Measurements from ENCODE around the gene P2RX7. TPM values are rescaled to one million over a fixed set of nuclear protein-coding genes. Genes with fewer than 3 reads are reported as not detected.
"Not testable (repeated sequence)": the region's sequence is repeated elsewhere in the genome, so short reads cannot be mapped to it uniquely, and the experiment has no call there.

The P2RX7 gene
- total RNA-seq, 1 experiment from 2014 or later = 0.55 TPM

GRCh38 chr12:121226399-121226798 is 93.7 kb downstream of the P2RX7 start:
- DNase-seq (ENCODE audit: low spot score) (no peak), ATAC-seq (no peak)
- no peaks in the 10 kb centered on the region for H3K9me3 Mint-ChIP-seq
- H3K4me1 Mint-ChIP-seq = peaks cover 2% of the 10 kb centered on the region; the same call in 1 of the 2 replicates
- H3K36me3 Mint-ChIP-seq = 0 out of 2 replicates have a peak, but pooled peaks cover 2% of the 10 kb centered on the region
- H3K27ac Mint-ChIP-seq = no peak overlapping the region
- TF ChIP-seq GTF2I (CRISPR knock-in tag; conservative IDR thresholded peaks at IDR 0.05) = no peak
- no peak for TF ChIP-seq E2F4 (CRISPR knock-in tag; IDR thresholded peaks at IDR 0.05; ENCODE audit: borderline replicate concordance, low read depth)
- no peak for TF ChIP-seq PRRX2 (CRISPR knock-in tag; IDR thresholded peaks at IDR 0.05)
- no peak for TF ChIP-seq ZNF532 (CRISPR knock-in tag; IDR thresholded peaks at IDR 0.05; ENCODE audit: borderline replicate concordance)
- TF ChIP-seq SMAD4 (CRISPR knock-in tag; IDR thresholded peaks at IDR 0.05) = no peak
- no peak for TF ChIP-seq ZBTB21 (CRISPR knock-in tag; IDR thresholded peaks at IDR 0.05; ENCODE audit: borderline replicate concordance)
- TF ChIP-seq FOXP1 (CRISPR knock-in tag; IDR thresholded peaks at IDR 0.05; ENCODE audit: borderline replicate concordance) = no peak
- TF ChIP-seq TCF7 (CRISPR knock-in tag; IDR thresholded peaks at IDR 0.05; ENCODE audit: low read depth) = no peak
- no peak for TF ChIP-seq OVOL2 (CRISPR knock-in tag; IDR thresholded peaks at IDR 0.05; ENCODE audit: borderline replicate concordance)
- no peak for TF ChIP-seq TEAD4 (CRISPR knock-in tag; IDR thresholded peaks at IDR 0.05)
- TF ChIP-seq ATF2 (CRISPR knock-in tag; IDR thresholded peaks at IDR 0.05; ENCODE audit: borderline replicate concordance, low read depth) = no peak
- no peak for TF ChIP-seq USF1 (CRISPR knock-in tag; IDR thresholded peaks at IDR 0.05)
- TF ChIP-seq STAT6 (CRISPR knock-in tag; conservative IDR thresholded peaks at IDR 0.05; ENCODE audit: low read depth) = no peak
- no peak for TF ChIP-seq ZNF512 (CRISPR knock-in tag; IDR thresholded peaks at IDR 0.05; ENCODE audit: borderline replicate concordance)
- no peak for TF ChIP-seq CREB1 (CRISPR knock-in tag; IDR thresholded peaks at IDR 0.05)
- no peak for TF ChIP-seq ZSCAN18 (CRISPR knock-in tag; IDR thresholded peaks at IDR 0.05)
- TF ChIP-seq MXD4 (CRISPR knock-in tag; IDR thresholded peaks at IDR 0.05; ENCODE audit: borderline replicate concordance) = no peak
- no peak for TF ChIP-seq NFE2L1 (CRISPR knock-in tag; IDR thresholded peaks at IDR 0.05)
- TF ChIP-seq ZNF121 (CRISPR knock-in tag; IDR thresholded peaks at IDR 0.05) = no peak
- TF ChIP-seq NR2C2 (CRISPR knock-in tag; IDR thresholded peaks at IDR 0.05) = no peak
- H3K4me3 Mint-ChIP-seq = no peak overlapping the region
- CTCF ChIA-PET = no interaction called here
- POLR2A ChIA-PET = no interaction called here
- H3K27me3 Mint-ChIP-seq (ENCODE audit: low read depth) = no peaks in the 10 kb centered on the region

- H3K4me3 Mint-ChIP-seq; POLR2A ChIA-PET; H3K27me3 Mint-ChIP-seq (ENCODE audit: low read depth); H3K27ac Mint-ChIP-seq; H3K4me1 Mint-ChIP-seq; ATAC-seq; H3K9me3 Mint-ChIP-seq; H3K36me3 Mint-ChIP-seq; DNase-seq (ENCODE audit: low spot score): not testable (repeated sequence)
- CTCF ChIA-PET = interaction anchor here (1.1 kb wide), 1 partner anchor 11 kb away, joined by 3 read pairs; no protein-coding TSS in a partner anchor
Observed at GRCh38 chr12:121226871-121227270, 94.2 kb downstream of the P2RX7 start.
